Measurements from ENCODE around the gene CDK14.

CDK14 gene

DNA sequence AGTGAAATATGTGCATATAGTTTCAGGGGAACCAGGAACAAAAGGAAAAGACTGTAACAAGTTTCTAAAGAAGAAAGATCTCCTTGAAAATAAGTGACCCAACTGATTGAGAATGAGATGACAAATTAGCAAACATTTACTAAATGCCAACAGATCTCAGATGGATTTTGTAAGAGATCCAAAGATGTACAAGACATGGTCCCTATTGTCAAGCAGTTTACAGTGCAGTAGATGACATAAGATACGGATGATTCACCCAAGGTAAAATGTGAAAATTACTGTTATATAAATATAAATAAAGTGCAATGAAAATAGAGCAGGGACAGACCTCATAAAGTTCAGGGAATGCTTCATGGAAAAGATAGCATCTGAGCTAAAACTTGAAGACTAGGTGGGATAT lies 546.6 kb downstream of the CDK14 start:
- Histone ChIP-seq H4K20me1 (ENCODE audit: insufficient read depth, low read length, poor library complexity, severe bottlenecking) (no peaks in the 10 kb centered on the region), H3K27me3 (ENCODE audit: insufficient read depth, low read length, poor library complexity, severe bottlenecking) (no peaks in the 10 kb centered on the region), H3K79me2 (ENCODE audit: insufficient read depth, low read length) (no peaks in the 10 kb centered on the region), H3K9me2 (replicated peaks; ENCODE audit: low read depth, low read length) (no peaks in the 10 kb centered on the region), H3K4me2 (ENCODE audit: low read depth, low read length, poor library complexity, severe bottlenecking) (no peak overlapping the region), H3F3A (ENCODE audit: low read depth) (no peaks in the 10 kb centered on the region), H3K9me3 (ENCODE audit: insufficient read depth, low read depth, low read length) (no peaks in the 10 kb centered on the region), H3K4me3 (ENCODE audit: low read length, poor library complexity, severe bottlenecking) (no peak overlapping the region), H3K36me3 (ENCODE audit: insufficient read depth, low read length) (no peaks in the 10 kb centered on the region), H3K4me1 (ENCODE audit: insufficient read depth, low read length, poor library complexity, severe bottlenecking) (no peaks in the 10 kb centered on the region), H3K9ac (ENCODE audit: low read depth, low read length, poor library complexity, severe bottlenecking) (no peak overlapping the region), H2AFZ (ENCODE audit: low read length) (no peak overlapping the region)
- TF ChIP-seq EZH2phosphoT487 (IDR thresholded peaks at IDR 0.05; ENCODE audit: borderline replicate concordance), result no peak
- TF ChIP-seq, protein P1, sequence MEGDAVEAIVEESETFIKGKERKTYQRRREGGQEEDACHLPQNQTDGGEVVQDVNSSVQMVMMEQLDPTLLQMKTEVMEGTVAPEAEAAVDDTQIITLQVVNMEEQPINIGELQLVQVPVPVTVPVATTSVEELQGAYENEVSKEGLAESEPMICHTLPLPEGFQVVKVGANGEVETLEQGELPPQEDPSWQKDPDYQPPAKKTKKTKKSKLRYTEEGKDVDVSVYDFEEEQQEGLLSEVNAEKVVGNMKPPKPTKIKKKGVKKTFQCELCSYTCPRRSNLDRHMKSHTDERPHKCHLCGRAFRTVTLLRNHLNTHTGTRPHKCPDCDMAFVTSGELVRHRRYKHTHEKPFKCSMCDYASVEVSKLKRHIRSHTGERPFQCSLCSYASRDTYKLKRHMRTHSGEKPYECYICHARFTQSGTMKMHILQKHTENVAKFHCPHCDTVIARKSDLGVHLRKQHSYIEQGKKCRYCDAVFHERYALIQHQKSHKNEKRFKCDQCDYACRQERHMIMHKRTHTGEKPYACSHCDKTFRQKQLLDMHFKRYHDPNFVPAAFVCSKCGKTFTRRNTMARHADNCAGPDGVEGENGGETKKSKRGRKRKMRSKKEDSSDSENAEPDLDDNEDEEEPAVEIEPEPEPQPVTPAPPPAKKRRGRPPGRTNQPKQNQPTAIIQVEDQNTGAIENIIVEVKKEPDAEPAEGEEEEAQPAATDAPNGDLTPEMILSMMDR (conservative IDR thresholded peaks at IDR 0.05; ENCODE audit: low read length), result no peak

DNA sequence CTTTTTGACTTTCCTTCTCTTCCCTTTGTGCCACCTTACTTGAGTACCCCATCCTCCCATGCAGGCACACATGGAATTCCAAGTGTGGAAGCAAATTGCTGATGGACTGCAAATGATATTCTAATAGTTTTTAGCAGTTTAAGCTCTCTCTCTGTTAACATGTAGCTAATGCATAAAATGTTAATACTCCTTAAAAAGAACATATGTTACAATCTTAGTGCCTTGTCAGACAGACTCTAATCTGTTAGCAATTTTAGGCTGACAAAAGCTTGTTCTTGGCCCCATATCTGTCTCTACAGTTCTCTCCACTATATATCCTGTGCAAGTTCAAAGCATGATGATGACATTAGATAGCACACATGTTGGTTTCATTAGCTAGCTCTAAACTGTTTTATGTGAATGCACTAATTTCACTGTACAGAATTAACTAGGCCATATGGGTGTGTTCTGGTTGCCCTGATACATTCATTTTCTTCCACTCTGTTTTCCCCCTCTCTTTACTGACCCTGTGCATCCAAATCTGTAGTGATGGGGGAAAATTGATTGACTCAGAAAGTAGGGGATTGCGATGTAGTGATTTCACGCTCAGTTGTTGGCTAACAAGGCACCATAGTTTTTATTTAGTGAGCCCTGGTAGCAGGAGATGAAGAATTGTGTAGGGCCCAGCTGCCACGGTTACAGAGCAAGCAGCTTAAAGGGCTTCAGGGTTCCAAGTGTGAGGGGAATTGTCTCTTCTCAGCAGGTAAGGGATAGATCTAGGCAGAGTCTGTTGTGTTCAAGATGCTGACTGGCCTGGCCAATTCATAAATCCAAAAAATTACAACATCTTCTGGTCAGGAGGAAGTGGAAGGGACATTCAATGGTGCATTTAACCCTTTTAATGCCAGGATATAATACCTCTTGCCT lies 553.5 kb downstream of the CDK14 start:
- H3K79me2 ChIP-seq (ENCODE audit: insufficient read depth, low read length), result no peaks in the 10 kb centered on the region
- H2AFZ ChIP-seq (ENCODE audit: low read length), result no peak overlapping the region
- H3F3A ChIP-seq (ENCODE audit: low read depth), result no peaks in the 10 kb centered on the region
- no peaks in the 10 kb centered on the region for H3K9me3 ChIP-seq (ENCODE audit: insufficient read depth, low read depth, low read length)
- H3K36me3 ChIP-seq (ENCODE audit: insufficient read depth, low read length), result no peaks in the 10 kb centered on the region
- TF ChIP-seq, protein P1 (conservative IDR thresholded peaks at IDR 0.05; ENCODE audit: low read length), result no peak
- TF ChIP-seq EZH2phosphoT487 (IDR thresholded peaks at IDR 0.05; ENCODE audit: borderline replicate concordance), result no peak
- H3K9me2 ChIP-seq (replicated peaks; ENCODE audit: low read depth, low read length), result no peaks in the 10 kb centered on the region
- no peak overlapping the region for H3K9ac ChIP-seq (ENCODE audit: low read depth, low read length, poor library complexity, severe bottlenecking)
- no peaks in the 10 kb centered on the region for H3K4me1 ChIP-seq (ENCODE audit: insufficient read depth, low read length, poor library complexity, severe bottlenecking)
- H3K4me2 ChIP-seq (ENCODE audit: low read depth, low read length, poor library complexity, severe bottlenecking), result no peak overlapping the region
- no peaks in the 10 kb centered on the region for H3K27me3 ChIP-seq (ENCODE audit: insufficient read depth, low read length, poor library complexity, severe bottlenecking)
- H3K4me3 ChIP-seq (ENCODE audit: low read length, poor library complexity, severe bottlenecking), result no peak overlapping the region
- no peaks in the 10 kb centered on the region for H4K20me1 ChIP-seq (ENCODE audit: insufficient read depth, low read length, poor library complexity, severe bottlenecking)

DNA sequence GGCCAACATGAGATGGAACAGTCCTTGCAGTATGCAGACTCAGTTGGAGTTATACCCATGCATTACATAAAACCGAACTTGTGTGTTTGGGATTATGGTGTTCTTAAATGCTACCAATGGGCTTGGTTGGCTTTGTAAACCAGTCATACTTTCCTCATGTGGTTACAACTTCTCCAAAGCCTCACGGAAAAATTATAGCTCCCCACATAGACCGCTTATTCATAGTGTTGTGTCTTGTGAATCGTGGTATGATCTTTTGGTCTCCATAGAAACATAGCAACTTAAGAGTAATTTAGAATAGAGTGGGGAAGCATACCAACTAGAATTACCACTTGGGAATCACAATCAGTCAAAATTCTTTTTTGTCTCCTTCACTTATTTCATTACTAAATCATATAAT lies 555.8 kb downstream of the CDK14 start:
- H3K27me3 ChIP-seq (ENCODE audit: insufficient read depth, low read length, poor library complexity, severe bottlenecking), result no peaks in the 10 kb centered on the region
- TF ChIP-seq EZH2phosphoT487 (IDR thresholded peaks at IDR 0.05; ENCODE audit: borderline replicate concordance), result no peak
- TF ChIP-seq, protein P1 (conservative IDR thresholded peaks at IDR 0.05; ENCODE audit: low read length), result no peak

More for the DNA sequence above, 555.8 kb downstream of the CDK14 start:
- no peak overlapping the region for H2AFZ ChIP-seq (ENCODE audit: low read length)
- H3K79me2 ChIP-seq (ENCODE audit: insufficient read depth, low read length), result no peaks in the 10 kb centered on the region
- no peaks in the 10 kb centered on the region for H4K20me1 ChIP-seq (ENCODE audit: insufficient read depth, low read length, poor library complexity, severe bottlenecking)
- H3K4me1 ChIP-seq (ENCODE audit: insufficient read depth, low read length, poor library complexity, severe bottlenecking), result no peaks in the 10 kb centered on the region
- H3K9me2 ChIP-seq (replicated peaks; ENCODE audit: low read depth, low read length), result no peaks in the 10 kb centered on the region
- no peak overlapping the region for H3K4me2 ChIP-seq (ENCODE audit: low read depth, low read length, poor library complexity, severe bottlenecking)
- H3K9ac ChIP-seq (ENCODE audit: low read depth, low read length, poor library complexity, severe bottlenecking), result no peak overlapping the region
- H3K4me3 ChIP-seq (ENCODE audit: low read length, poor library complexity, severe bottlenecking), result no peak overlapping the region
- no peaks in the 10 kb centered on the region for H3K9me3 ChIP-seq (ENCODE audit: insufficient read depth, low read depth, low read length)
- no peaks in the 10 kb centered on the region for H3K36me3 ChIP-seq (ENCODE audit: insufficient read depth, low read length)
- no peaks in the 10 kb centered on the region for H3F3A ChIP-seq (ENCODE audit: low read depth)

Measured in Loucy (cell line).